Keratinocyte (primary cell): ENCODE results near the gene ZNF217. TPM values are rescaled to one million over a fixed set of nuclear protein-coding genes. Genes with fewer than 3 reads are reported as not detected.

ENCODE experiments used
- DNase-seq: peaks from one replicate; pipeline ENCODE4 v3.0.0-alpha.2; 2011; ENCODE audit warnings: low read depth, missing footprints, low spot score
- FAIRE-seq: peaks from 2 replicates; lab custom pipeline; 2011; peaks lifted over from hg19 to GRCh38; lab: Jason Lieb, UNC
- H2AFZ ChIP-seq: 2 replicates; pipeline ENCODE4 v1.6.0; 2012; ENCODE audit warnings: low read length, control low read depth, inconsistent platforms; ENCODE audit not compliant: control insufficient read depth
- H3K27ac ChIP-seq: 2 replicates; pipeline ENCODE4 v1.5.1; 2011; ENCODE audit warnings: low read length; ENCODE audit not compliant: control insufficient read depth, insufficient read depth
- H3K27me3 ChIP-seq: 3 replicates; pipeline ENCODE4 v1.6.0; 2011; ENCODE audit warnings: low read length; ENCODE audit not compliant: control insufficient read depth, insufficient read depth; ENCODE audit errors: extremely low read depth
- H3K36me3 ChIP-seq, 2 experiments: 2 replicates in 1 of 2; 3 replicates in 1 of 2; pipeline ENCODE4 v1.5.1; 2011; ENCODE audit warnings: low read length in 2 of 2, mild to moderate bottlenecking in 1 of 2; ENCODE audit not compliant: control insufficient read depth in 2 of 2, insufficient read depth in 2 of 2; ENCODE audit errors: extremely low read depth in 1 of 2
- H3K4me1 ChIP-seq: 3 replicates; pipeline ENCODE4 v1.5.1; 2011; ENCODE audit warnings: low read length; ENCODE audit not compliant: control insufficient read depth, insufficient read depth; ENCODE audit errors: extremely low read depth
- H3K4me2 ChIP-seq: 3 replicates; pipeline ENCODE4 v1.6.0; 2011; ENCODE audit warnings: low read depth, low read length; ENCODE audit not compliant: control insufficient read depth, insufficient read depth; ENCODE audit errors: extremely low read depth
- H3K4me3 ChIP-seq, 3 experiments: fragments of 200-600 bp in 1 of 3; sonication (generic) in 1 of 3; 2 replicates in 2 of 3; 3 replicates in 1 of 3; pipeline ENCODE4 v1.5.1; 2011 to 2016; ENCODE audit warnings: low read length in 3 of 3, mild to moderate bottlenecking in 3 of 3, control low read depth in 2 of 3, inconsistent platforms in 1 of 3, low read depth in 1 of 3, mixed read lengths in 1 of 3, mixed run types in 1 of 3, moderate library complexity in 1 of 3; ENCODE audit not compliant: control insufficient read depth in 2 of 3, insufficient read depth in 2 of 3; ENCODE audit errors: extremely low read depth in 1 of 3
- H3K79me2 ChIP-seq: 2 replicates; pipeline ENCODE4 v1.6.0; 2012; ENCODE audit warnings: low read length; ENCODE audit not compliant: control insufficient read depth, insufficient read depth
- H3K9ac ChIP-seq: 3 replicates; pipeline ENCODE4 v1.6.0; 2011; ENCODE audit warnings: low read length; ENCODE audit not compliant: control insufficient read depth, insufficient read depth; ENCODE audit errors: extremely low read depth
- H3K9me1 ChIP-seq: 3 replicates; pipeline ENCODE4 v1.6.0; 2011; ENCODE audit warnings: low read length; ENCODE audit not compliant: control insufficient read depth, insufficient read depth; ENCODE audit errors: extremely low read depth
- H3K9me3 ChIP-seq: 2 replicates; pipeline ENCODE4 v1.5.1; 2012; ENCODE audit warnings: low read depth, low read length; ENCODE audit not compliant: control insufficient read depth
- H4K20me1 ChIP-seq: 3 replicates; pipeline ENCODE4 v1.6.0; 2011; ENCODE audit warnings: low read length; ENCODE audit not compliant: control insufficient read depth, insufficient read depth; ENCODE audit errors: extremely low read depth
- CTCF ChIP-seq, 3 experiments: IDR thresholded peaks in 1 of 3; conservative IDR thresholded peaks in 1 of 3; optimal IDR thresholded peaks in 1 of 3; 2 replicates in 2 of 3; 3 replicates in 1 of 3; pipeline versions ENCODE3 to v1.5.1; 2011; ENCODE audit warnings: low read length in 3 of 3, mild to moderate bottlenecking in 3 of 3, moderate library complexity in 2 of 3, control low read depth in 1 of 3, inconsistent platforms in 1 of 3; ENCODE audit not compliant: insufficient read depth in 2 of 3; ENCODE audit errors: extremely low read depth in 1 of 3
- EZH2 ChIP-seq: IDR thresholded peaks from one replicate; pipeline ENCODE4 v1.6.1; 2012; ENCODE audit warnings: inconsistent platforms, mild to moderate bottlenecking, low read length, moderate library complexity
- dilution Hi-C: fragments of 300-500 bp; cut with MboI; formaldehyde crosslinking; loops from one replicate; pipeline ENCODE4 v1.7.0; 2020; ENCODE audit warnings: low sequenced_read_pairs; ENCODE audit not compliant: extremely low pct_ligation_motif_present
- polyA plus RNA-seq, 5 experiments: library from polyadenylated mRNA; depleted of rRNA in 3 of 5; stranded (reverse) in 3 of 5; stranded (forward) in 1 of 5; unstranded in 1 of 5; fragments of >200 nt; gene quantifications; 1 replicate in 1 of 5; 2 replicates in 3 of 5; 3 replicates in 1 of 5; pipeline versions ENCODE4 v1.2.1 to v1.2.3, GENCODE V29; 2011 to 2012; ENCODE audit warnings: missing spikeins in 2 of 5, low read depth in 1 of 5, low replicate concordance in 1 of 5

Gene ZNF217
- polyA plus RNA-seq, 1 donor (not counting 4 experiments of a cell fraction or from before 2014, with no cell fraction given), result 17.3 TPM

GRCh38 chr20:53569005-53569404 is 24.6 kb downstream of the ZNF217 start:
- H2AFZ ChIP-seq, result no peak overlapping the region
- H3K9ac ChIP-seq, result no peak overlapping the region
- no peaks in the 10 kb centered on the region for H3K9me3 ChIP-seq
- H3K36me3 ChIP-seq, result peaks cover 28 to 33% of the 10 kb centered on the region in 2 experiments
- peaks cover 60% of the 10 kb centered on the region for H3K79me2 ChIP-seq
- dilution Hi-C loops, result no loop called here
- DNase-seq (no peak), FAIRE-seq (no peak)
- no peaks in the 10 kb centered on the region for H3K4me1 ChIP-seq
- H3K9me1 ChIP-seq, result no peaks in the 10 kb centered on the region
- H3K4me3 ChIP-seq, result no peak overlapping the region
- no peak overlapping the region for H3K27ac ChIP-seq
- peaks cover 3% of the 10 kb centered on the region for H4K20me1 ChIP-seq
- H3K4me2 ChIP-seq, result no peak overlapping the region
- H3K27me3 ChIP-seq, result no peaks in the 10 kb centered on the region
- TF ChIP-seq CTCF (optimal IDR thresholded peaks at IDR 0.05 in 1 of 3, IDR thresholded peaks at IDR 0.05 in 1 of 3, conservative IDR thresholded peaks at IDR 0.05 in 1 of 3; ENCODE audit: extremely low read depth in 1 of 3, insufficient read depth in 2 of 3, low read length in 3 of 3) (no peak), EZH2 (no peak)

- Histone ChIP-seq H4K20me1 (peaks cover 3% of the 10 kb centered on the region), H3K27me3 (no peaks in the 10 kb centered on the region), H3K9me1 (no peaks in the 10 kb centered on the region), H3K4me3 (no peak overlapping the region), H3K27ac (no peak overlapping the region), H3K9ac (no peak overlapping the region), H2AFZ (no peak overlapping the region), H3K4me1 (no peaks in the 10 kb centered on the region), H3K36me3 (peaks cover 27 to 31% of the 10 kb centered on the region in 2 experiments), H3K9me3 (no peaks in the 10 kb centered on the region), H3K4me2 (no peak overlapping the region), H3K79me2 (peaks cover 54% of the 10 kb centered on the region)
- TF ChIP-seq EZH2 (no peak), CTCF (optimal IDR thresholded peaks at IDR 0.05 in 1 of 3, IDR thresholded peaks at IDR 0.05 in 1 of 3, conservative IDR thresholded peaks at IDR 0.05 in 1 of 3; ENCODE audit: extremely low read depth in 1 of 3, insufficient read depth in 2 of 3, low read length in 3 of 3) (no peak)
- dilution Hi-C loops, result no loop called here
- FAIRE-seq, result no peak
- DNase-seq, result no peak
Observed at GRCh38 chr20:53568351-53568750, 25.3 kb downstream of the ZNF217 start.
